H1 (cell line): ENCODE results near the gene DGKZ. TPM values are rescaled to one million over a fixed set of nuclear protein-coding genes. Genes with fewer than 3 reads are reported as not detected.

Experiments used
- CTCF ChIA-PET: fragments of 300-600 bp; sonication (Branson Sonifier 250); formaldehyde crosslinking; loops from one replicate; lab custom pipeline; 2021; ENCODE audit not compliant: partially characterized antibody; lab: Charles Lee
- POLR2A ChIA-PET: fragments of 300-600 bp; sonication (Branson Sonifier 250); formaldehyde crosslinking; loops from one replicate; lab custom pipeline; 2021; ENCODE audit warnings: inconsistent platforms; ENCODE audit not compliant: partially characterized antibody; lab: Charles Lee
- DNase-seq, 2 experiments: peaks; one replicate each; pipeline versions ENCODE4 v3.0.0 to v3.0.0-alpha.2; 2010 to 2022; ENCODE audit warnings: low spot score in 2 of 2, low read depth in 1 of 2, mixed read lengths in 1 of 2
- FAIRE-seq: peaks from 2 replicates; lab custom pipeline; 2011; peaks lifted over from hg19 to GRCh38; lab: Jason Lieb, UNC
- H2AFZ ChIP-seq: 2 replicates; pipeline ENCODE4 v1.8.1; 2012; ENCODE audit warnings: low read length, inconsistent platforms
- H2AK5ac ChIP-seq: 2 replicates; pipeline ENCODE4 v1.6.1; 2013; ENCODE audit warnings: low read depth, low read length
- H2BK120ac ChIP-seq: replicated peaks from 2 replicates; pipeline ENCODE3; 2013; ENCODE audit warnings: low read depth, low read length, inconsistent platforms
- H2BK12ac ChIP-seq: 2 replicates; pipeline ENCODE4 v1.6.1; 2013; ENCODE audit warnings: low read depth, low read length
- H2BK15ac ChIP-seq: 2 replicates; pipeline ENCODE4 v1.6.1; 2013; ENCODE audit warnings: low read length
- H2BK20ac ChIP-seq: 2 replicates; pipeline ENCODE4 v1.6.1; 2013; ENCODE audit warnings: low read length
- H2BK5ac ChIP-seq: 2 replicates; pipeline ENCODE4 v1.6.1; 2013; ENCODE audit warnings: low read depth, low read length
- H3K14ac ChIP-seq: 2 replicates; pipeline ENCODE4 v1.6.1; 2013; ENCODE audit warnings: inconsistent platforms; ENCODE audit not compliant: insufficient read length
- H3K18ac ChIP-seq: 2 replicates; pipeline ENCODE4 v1.6.1; 2013; ENCODE audit warnings: low read length; ENCODE audit errors: extremely low read depth
- H3K23ac ChIP-seq: 2 replicates; pipeline ENCODE4 v1.6.1; 2013; ENCODE audit warnings: inconsistent platforms; ENCODE audit not compliant: insufficient read length
- H3K23me2 ChIP-seq: 2 replicates; pipeline ENCODE4 v1.6.1; 2013; ENCODE audit warnings: low read depth, low read length
- H3K27ac ChIP-seq: 2 replicates; pipeline ENCODE4 v1.6.1; 2011; ENCODE audit warnings: low read depth, low read length, inconsistent platforms
- H3K27me3 ChIP-seq, 4 experiments: replicated peaks in 1 of 4; 1 replicate in 1 of 4; 2 replicates in 3 of 4; pipeline versions ENCODE4 v1.6.1 to v1.8.1; 2011 to 2013; ENCODE audit warnings: low read length in 3 of 4, mild to moderate bottlenecking in 3 of 4, inconsistent platforms in 2 of 4, mixed read lengths in 2 of 4, moderate library complexity in 1 of 4; ENCODE audit not compliant: control insufficient read depth in 3 of 4, insufficient read depth in 3 of 4; ENCODE audit errors: extremely low read depth in 1 of 4
- H3K36me3 ChIP-seq, 4 experiments: 2 replicates each; pipeline versions ENCODE4 v1.6.1 to v1.8.1; 2011 to 2013; ENCODE audit warnings: mild to moderate bottlenecking in 4 of 4, low read length in 3 of 4, moderate library complexity in 2 of 4, control low read depth in 1 of 4, inconsistent platforms in 1 of 4; ENCODE audit not compliant: insufficient read depth in 4 of 4, control insufficient read depth in 2 of 4
- H3K4ac ChIP-seq: replicated peaks from 2 replicates; pipeline ENCODE3; 2013; ENCODE audit warnings: low read length, low read depth, mixed read lengths, inconsistent platforms; ENCODE audit not compliant: insufficient read length
- H3K4me1 ChIP-seq, 4 experiments: replicated peaks in 1 of 4; 1 replicate in 1 of 4; 2 replicates in 3 of 4; pipeline versions ENCODE4 v1.6.1 to v1.8.1; 2011 to 2013; ENCODE audit warnings: low read length in 3 of 4, inconsistent platforms in 2 of 4, mixed read lengths in 1 of 4; ENCODE audit not compliant: insufficient read depth in 4 of 4, control insufficient read depth in 3 of 4
- H3K4me2 ChIP-seq, 2 experiments: 2 replicates each; pipeline versions ENCODE4 v1.6.1 to v1.8.1; 2011 to 2013; ENCODE audit warnings: low read depth in 2 of 2, low read length in 2 of 2, control low read depth in 1 of 2, inconsistent platforms in 1 of 2, mild to moderate bottlenecking in 1 of 2; ENCODE audit not compliant: insufficient read depth in 1 of 2
- H3K4me3 ChIP-seq, 4 experiments: fragments of 200-600, 300-600 bp in 1 of 4; sonication (generic), shearing (Covaris generic), sonication (Bioruptor Twin) in 1 of 4; 2 replicates each; pipeline versions ENCODE4 v1.5.1 to v1.8.1; 2011 to 2016; ENCODE audit warnings: low read length in 4 of 4, low read depth in 3 of 4, control low read depth in 2 of 4, inconsistent platforms in 2 of 4, mild to moderate bottlenecking in 2 of 4, mixed read lengths in 1 of 4, moderate library complexity in 1 of 4; ENCODE audit not compliant: insufficient read depth in 2 of 4; ENCODE audit errors: extremely low read depth in 1 of 4
- H3K56ac ChIP-seq: replicated peaks from 2 replicates; pipeline ENCODE3; 2013; ENCODE audit warnings: low read depth, mild to moderate bottlenecking, mixed read lengths, low read length, inconsistent platforms; ENCODE audit not compliant: insufficient read length
- H3K79me1 ChIP-seq: 2 replicates; pipeline ENCODE4 v1.6.1; 2013; ENCODE audit warnings: low read depth, low read length, control low read depth
- H3K79me2 ChIP-seq, 2 experiments: 2 replicates each; pipeline versions ENCODE4 v1.6.1 to v1.8.1; 2012 to 2013; ENCODE audit warnings: low read length in 2 of 2, mild to moderate bottlenecking in 2 of 2, inconsistent platforms in 1 of 2; ENCODE audit not compliant: insufficient read depth in 2 of 2, control insufficient read depth in 1 of 2
- H3K9ac ChIP-seq, 4 experiments: replicated peaks in 1 of 4; 1 replicate in 1 of 4; 2 replicates in 3 of 4; pipeline versions ENCODE4 v1.6.1 to v1.8.1; 2011 to 2013; ENCODE audit warnings: low read depth in 3 of 4, low read length in 3 of 4, control low read depth in 2 of 4, mild to moderate bottlenecking in 2 of 4, moderate library complexity in 2 of 4, inconsistent platforms in 1 of 4; ENCODE audit errors: extremely low read depth in 1 of 4
- H3K9me3 ChIP-seq, 2 experiments: 2 replicates each; pipeline versions ENCODE4 v1.6.1 to v1.8.1; 2012 to 2013; ENCODE audit warnings: mild to moderate bottlenecking in 2 of 2, moderate library complexity in 2 of 2, control low read depth in 1 of 2, inconsistent platforms in 1 of 2, low read depth in 1 of 2, low read length in 1 of 2, mixed read lengths in 1 of 2; ENCODE audit not compliant: insufficient read depth in 2 of 2
- H4K20me1 ChIP-seq, 2 experiments: replicated peaks in 1 of 2; 2 replicates each; pipeline versions ENCODE3 to v1.8.1; 2011 to 2013; ENCODE audit warnings: inconsistent platforms in 2 of 2, low read length in 2 of 2, mild to moderate bottlenecking in 1 of 2; ENCODE audit not compliant: insufficient read depth in 2 of 2, control insufficient read depth in 1 of 2
- H4K5ac ChIP-seq: 2 replicates; pipeline ENCODE4 v1.6.1; 2013; ENCODE audit warnings: low read length, low read depth, mixed read lengths, inconsistent platforms; ENCODE audit not compliant: insufficient read length
- H4K8ac ChIP-seq: 2 replicates; pipeline ENCODE4 v1.8.0; 2013; ENCODE audit warnings: mild to moderate bottlenecking, moderate library complexity, low read length, inconsistent platforms; ENCODE audit not compliant: insufficient read depth; ENCODE audit errors: extremely low read depth
- H4K91ac ChIP-seq: replicated peaks from 2 replicates; pipeline ENCODE3; 2013; ENCODE audit warnings: low read length, mixed read lengths, inconsistent platforms; ENCODE audit not compliant: insufficient read length
- CTBP2 ChIP-seq: IDR thresholded peaks from 2 replicates; pipeline ENCODE4 v1.7.0; 2011; ENCODE audit warnings: borderline replicate concordance, mild to moderate bottlenecking, moderate library complexity, mixed read lengths, low read length; ENCODE audit not compliant: insufficient read depth, insufficient read length
- EGR1 ChIP-seq: IDR thresholded peaks from 2 replicates; pipeline ENCODE4 v1.6.1; 2011; ENCODE audit warnings: low read depth, low read length, borderline replicate concordance
- HDAC6 ChIP-seq: IDR thresholded peaks from one replicate; pipeline ENCODE4 v1.7.1; 2012; ENCODE audit warnings: low read depth, mild to moderate bottlenecking, inconsistent platforms, low read length, moderate library complexity
- JUND ChIP-seq: IDR thresholded peaks from 2 replicates; pipeline ENCODE4 v1.6.1; 2011; ENCODE audit warnings: mild to moderate bottlenecking, improper control_type of control experiment, low read length
- POU5F1 ChIP-seq: IDR thresholded peaks from 2 replicates; pipeline ENCODE4 v1.6.1; 2011; ENCODE audit warnings: low read depth, mild to moderate bottlenecking, low read length, moderate library complexity
- SAP30 ChIP-seq: fragments of 300-600 bp; sonication (generic); IDR thresholded peaks from 2 replicates; pipeline ENCODE4 v1.7.1; 2012; ENCODE audit warnings: low read length, moderate library complexity, mild to moderate bottlenecking, inconsistent platforms; ENCODE audit not compliant: insufficient read depth, insufficient replicate concordance
- TAF1 ChIP-seq: IDR thresholded peaks from 2 replicates; pipeline ENCODE4 v1.6.1; 2011; ENCODE audit warnings: mild to moderate bottlenecking, low read depth, low read length
- WGBS, 2 experiments: shearing (Covaris generic) in 1 of 2; methylation state at CpG; one replicate each; pipeline versions ENCODE4 v1.1.6 to v1.1.7; 2013 to 2015; ENCODE audit warnings: low lambda C conversion rate in 2 of 2, mixed read lengths in 2 of 2, inconsistent platforms in 1 of 2, low coverage in 1 of 2, missing lambda C conversion rate in 1 of 2; ENCODE audit not compliant: insufficient replicate concordance in 2 of 2, insufficient coverage in 1 of 2, insufficient read length in 1 of 2; ENCODE audit errors: extremely low coverage in 1 of 2, missing lambda C conversion rate in 1 of 2; 5-methylcytosine and 5-hydroxymethylcytosine counted together
- polyA plus RNA-seq, 7 experiments: library from polyadenylated mRNA; depleted of rRNA in 3 of 7; stranded (reverse) in 5 of 7; unstranded in 2 of 7; fragments of >200 nt in 5 of 7; fragments of 200-250 nt in 2 of 7; gene quantifications; 1 replicate in 5 of 7; 2 replicates in 1 of 7; 4 replicates in 1 of 7; pipeline versions ENCODE4 v1.2.1 to v1.2.3, GENCODE V29; 2011 to 2013; ENCODE audit warnings: missing spikeins in 2 of 7, mixed read lengths in 2 of 7
- total RNA-seq: library from RNA; stranded (reverse); fragmentation: NEBNext Ultra II Directional; extraction: Animal tissue kit (Norgen Biotek cat#: 25700); gene quantifications from 2 replicates; pipeline ENCODE4 v1.2.1, GENCODE V29; 2021
- TF ChIP-seq, protein P1 (sequence below): IDR thresholded peaks from 2 replicates; pipeline ENCODE4 v1.6.1; 2012; ENCODE audit warnings: low read length, inconsistent platforms
- TF ChIP-seq, protein P2 (sequence below): IDR thresholded peaks from 2 replicates; pipeline ENCODE4 v1.6.1; 2012; ENCODE audit warnings: inconsistent platforms

The DGKZ gene
- total and polyA plus RNA-seq, 2 of the 8 experiments (the other 6 are each of a cell fraction or from before 2014, with no cell fraction given) = 84.4 to 184 TPM

DNA sequence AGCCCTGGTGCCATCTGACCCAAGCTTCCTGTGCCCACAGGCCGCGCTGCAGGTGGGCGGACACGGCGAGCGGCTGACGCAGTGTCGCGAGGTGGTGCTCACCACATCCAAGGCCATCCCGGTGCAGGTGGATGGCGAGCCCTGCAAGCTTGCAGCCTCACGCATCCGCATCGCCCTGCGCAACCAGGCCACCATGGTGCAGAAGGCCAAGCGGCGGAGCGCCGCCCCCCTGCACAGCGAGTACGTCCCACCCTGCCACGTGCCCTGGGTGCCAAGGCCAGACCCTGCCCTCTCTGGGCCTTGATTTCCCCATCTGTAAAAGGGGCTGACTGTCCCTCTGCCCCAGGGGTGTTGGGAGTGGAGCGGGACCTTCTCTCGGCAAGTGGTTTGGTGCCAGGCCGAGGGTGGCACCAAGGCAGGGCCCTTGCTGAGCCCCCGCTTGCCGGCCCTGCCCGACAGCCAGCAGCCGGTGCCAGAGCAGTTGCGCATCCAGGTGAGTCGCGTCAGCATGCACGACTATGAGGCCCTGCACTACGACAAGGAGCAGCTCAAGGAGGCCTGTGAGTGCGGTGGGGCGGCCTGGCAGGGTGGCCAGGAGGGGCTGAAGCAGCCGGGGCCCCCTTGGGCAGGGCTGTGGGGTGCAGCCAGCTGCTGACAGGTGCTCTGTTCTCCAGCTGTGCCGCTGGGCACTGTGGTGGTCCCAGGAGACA, 28.3 kb downstream of the DGKZ start:
- H2AFZ ChIP-seq = no peak overlapping the region
- H3K56ac ChIP-seq = no peak overlapping the region
- H3K23me2 ChIP-seq = peaks cover 2% of the 10 kb centered on the region; the same call in 1 of the 2 replicates
- H2AK5ac ChIP-seq = no peak overlapping the region
- ChIA-PET CTCF (interaction anchor here (1.3 to 44.5 kb wide), 3 partner anchors 8 to 33 kb away, joined by 3 to 1004 read pairs (median 58); partner anchors contain the start of gene DGKZ), POLR2A (interaction anchor here (1.0 to 1.2 kb wide), 3 partner anchors 8 to 13 kb away, joined by 3 to 4 read pairs (median 3); no protein-coding TSS in a partner anchor)
- H3K4ac ChIP-seq = no peak overlapping the region
- H4K8ac ChIP-seq = no peak overlapping the region
- H2BK12ac ChIP-seq = no peak overlapping the region
- TF ChIP-seq, protein P1, sequence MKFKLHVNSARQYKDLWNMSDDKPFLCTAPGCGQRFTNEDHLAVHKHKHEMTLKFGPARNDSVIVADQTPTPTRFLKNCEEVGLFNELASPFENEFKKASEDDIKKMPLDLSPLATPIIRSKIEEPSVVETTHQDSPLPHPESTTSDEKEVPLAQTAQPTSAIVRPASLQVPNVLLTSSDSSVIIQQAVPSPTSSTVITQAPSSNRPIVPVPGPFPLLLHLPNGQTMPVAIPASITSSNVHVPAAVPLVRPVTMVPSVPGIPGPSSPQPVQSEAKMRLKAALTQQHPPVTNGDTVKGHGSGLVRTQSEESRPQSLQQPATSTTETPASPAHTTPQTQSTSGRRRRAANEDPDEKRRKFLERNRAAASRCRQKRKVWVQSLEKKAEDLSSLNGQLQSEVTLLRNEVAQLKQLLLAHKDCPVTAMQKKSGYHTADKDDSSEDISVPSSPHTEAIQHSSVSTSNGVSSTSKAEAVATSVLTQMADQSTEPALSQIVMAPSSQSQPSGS = no peak
- TF ChIP-seq JUND = no peak
- no peak for TF ChIP-seq CTBP2
- TF ChIP-seq EGR1 = no peak
- no peak for TF ChIP-seq SAP30
- no peak for TF ChIP-seq TAF1
- TF ChIP-seq, protein P2, sequence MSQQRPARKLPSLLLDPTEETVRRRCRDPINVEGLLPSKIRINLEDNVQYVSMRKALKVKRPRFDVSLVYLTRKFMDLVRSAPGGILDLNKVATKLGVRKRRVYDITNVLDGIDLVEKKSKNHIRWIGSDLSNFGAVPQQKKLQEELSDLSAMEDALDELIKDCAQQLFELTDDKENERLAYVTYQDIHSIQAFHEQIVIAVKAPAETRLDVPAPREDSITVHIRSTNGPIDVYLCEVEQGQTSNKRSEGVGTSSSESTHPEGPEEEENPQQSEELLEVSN = no peak
- no peak for TF ChIP-seq HDAC6
- no peak for TF ChIP-seq POU5F1
- TF ChIP-seq, all 59 proteins: peak for 0
- no peak overlapping the region for H3K18ac ChIP-seq
- no peak overlapping the region for H3K23ac ChIP-seq
- no peak overlapping the region for H2BK20ac ChIP-seq
- H3K27me3 ChIP-seq = no peaks in the 10 kb centered on the region
- H3K4me3 ChIP-seq = no peak overlapping the region
- no peak overlapping the region for H3K27ac ChIP-seq
- no peak overlapping the region for H3K4me2 ChIP-seq
- no peak overlapping the region for H3K9ac ChIP-seq
- DNase-seq (no peak), FAIRE-seq (no peak)
- no peak overlapping the region for H2BK15ac ChIP-seq
- H2BK120ac ChIP-seq = no peak overlapping the region
- H3K79me1 ChIP-seq = no peaks in the 10 kb centered on the region
- no peak overlapping the region for H2BK5ac ChIP-seq
- peaks cover 7 to 37% (median 22%) of the 10 kb centered on the region in 4 experiments; a peak in 4 of 8 replicates for H3K36me3 ChIP-seq
- WGBS, 2 experiments = 96% methylated on average over 29 of the region's 38 CpGs; no CpG with 5 or more reads in 1 of the 2 experiments
- peaks cover 12 to 16% of the 10 kb centered on the region in 2 experiments for H4K20me1 ChIP-seq
- peaks cover 0 to 10% (median 8%) of the 10 kb centered on the region in 4 experiments; a peak in 6 of 7 replicates for H3K4me1 ChIP-seq
- no peak overlapping the region for H3K14ac ChIP-seq
- no peaks in the 10 kb centered on the region for H3K79me2 ChIP-seq
- H4K5ac ChIP-seq = no peak overlapping the region
- H4K91ac ChIP-seq = no peak overlapping the region
- H3K9me3 ChIP-seq = no peaks in the 10 kb centered on the region
